ENCODE results near the gene ARHGEF26.
A peak's percentile ranks its signal among the peaks of the same experiment; 100 is the strongest.

The ARHGEF26 gene

GRCh38 chr3:154094051-154094450 lies 27.1 kb upstream of the ARHGEF26 start:
- H3K4me2 ChIP-seq = no peak overlapping the region
- 0 out of 22 replicates have a peak, but pooled peaks cover 0 to under 1% (median 0%) of the 10 kb centered on the region in 11 experiments for H3K9me3 ChIP-seq (replicated peaks in 1 of 11)
- no peak overlapping the region for H3K4me3 ChIP-seq
- H3K27me3 ChIP-seq = no peaks in the 10 kb centered on the region
- no peaks in the 10 kb centered on the region for H4K20me1 ChIP-seq
- TF ChIP-seq Cebpa-rat (IDR thresholded peaks at IDR 0.05) = no peak
- H3K9ac ChIP-seq = no peak overlapping the region
- no peaks in the 10 kb centered on the region for H3K36me3 ChIP-seq
- no peak overlapping the region for H3K27ac ChIP-seq
- H3K4me1 ChIP-seq = no peaks in the 10 kb centered on the region

DNA sequence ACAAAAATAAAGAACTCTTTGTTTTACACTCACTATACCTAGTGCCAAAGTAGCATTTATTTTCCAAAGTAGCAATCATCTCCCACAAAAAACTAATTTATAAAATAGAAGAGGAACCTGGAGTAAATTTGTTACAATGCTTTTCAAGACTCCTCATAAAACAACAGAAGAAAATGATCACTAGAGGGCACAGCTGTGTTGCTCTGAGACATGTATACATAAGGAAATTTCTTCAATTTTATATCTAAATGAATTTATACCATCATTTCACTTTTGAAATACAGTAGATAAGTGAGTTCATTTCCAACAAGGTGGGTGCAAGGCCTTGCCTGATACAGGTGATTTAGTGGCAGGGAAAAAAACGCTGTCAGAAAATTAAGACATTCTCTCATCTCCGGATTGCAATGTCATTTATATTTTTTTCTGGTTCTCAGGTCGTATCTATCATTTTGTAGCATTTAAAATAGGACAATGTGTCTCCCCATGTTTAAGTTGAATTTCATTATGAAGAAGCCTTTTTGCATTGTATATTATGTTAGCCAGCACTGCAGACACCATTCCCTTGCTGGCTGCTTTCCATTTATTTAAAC lies 25.3 kb upstream of the ARHGEF26 start:
- Histone ChIP-seq H3K27ac (no peak overlapping the region), H3K36me3 (no peaks in the 10 kb centered on the region), H3K27me3 (no peaks in the 10 kb centered on the region), H3K9me3 (replicated peaks in 1 of 11) (no peaks in the 10 kb centered on the region), H4K20me1 (no peaks in the 10 kb centered on the region), H3K4me3 (no peak overlapping the region), H3K4me2 (no peak overlapping the region), H3K4me1 (no peaks in the 10 kb centered on the region), H3K9ac (no peak overlapping the region)
- no peak for TF ChIP-seq Cebpa-rat (IDR thresholded peaks at IDR 0.05)

GRCh38 chr3:154098376-154098775 lies 22.8 kb upstream of the ARHGEF26 start:
- H3K9ac ChIP-seq = no peak overlapping the region
- TF ChIP-seq Cebpa-rat (IDR thresholded peaks at IDR 0.05) = no peak
- H3K9me3 ChIP-seq (replicated peaks in 1 of 11) = no peaks in the 10 kb centered on the region

GRCh38 chr3:154100556-154100955 lies 20.6 kb upstream of the ARHGEF26 start:
- no peak overlapping the region for H3K4me3 ChIP-seq
- no peaks in the 10 kb centered on the region for H3K36me3 ChIP-seq
- H3K9ac ChIP-seq = no peak overlapping the region
- H3K27ac ChIP-seq = no peak overlapping the region
- H3K9me3 ChIP-seq (replicated peaks in 1 of 11) = no peaks in the 10 kb centered on the region
- no peaks in the 10 kb centered on the region for H4K20me1 ChIP-seq
- H3K4me2 ChIP-seq = no peak overlapping the region
- H3K27me3 ChIP-seq = no peaks in the 10 kb centered on the region
- H3K4me1 ChIP-seq = no peaks in the 10 kb centered on the region
- no peak for TF ChIP-seq Cebpa-rat (IDR thresholded peaks at IDR 0.05)

More at GRCh38 chr3:154098376-154098775, 22.8 kb upstream of the ARHGEF26 start:
- Histone ChIP-seq H3K36me3 (no peaks in the 10 kb centered on the region), H3K4me1 (no peaks in the 10 kb centered on the region), H3K27ac (no peak overlapping the region), H3K4me3 (no peak overlapping the region), H3K27me3 (no peaks in the 10 kb centered on the region), H3K4me2 (no peak overlapping the region), H4K20me1 (no peaks in the 10 kb centered on the region)

- Histone ChIP-seq H3K36me3 (no peaks in the 10 kb centered on the region), H4K20me1 (no peaks in the 10 kb centered on the region), H3K4me1 (no peaks in the 10 kb centered on the region), H3K4me2 (no peak overlapping the region), H3K4me3 (no peak overlapping the region), H3K9me3 (replicated peaks in 1 of 11) (no peaks in the 10 kb centered on the region), H3K27ac (no peak overlapping the region), H3K27me3 (no peaks in the 10 kb centered on the region), H3K9ac (no peak overlapping the region)
- no peak for TF ChIP-seq Cebpa-rat (IDR thresholded peaks at IDR 0.05)
Observed at GRCh38 chr3:154101250-154101649, 19.9 kb upstream of the ARHGEF26 start.

DNA sequence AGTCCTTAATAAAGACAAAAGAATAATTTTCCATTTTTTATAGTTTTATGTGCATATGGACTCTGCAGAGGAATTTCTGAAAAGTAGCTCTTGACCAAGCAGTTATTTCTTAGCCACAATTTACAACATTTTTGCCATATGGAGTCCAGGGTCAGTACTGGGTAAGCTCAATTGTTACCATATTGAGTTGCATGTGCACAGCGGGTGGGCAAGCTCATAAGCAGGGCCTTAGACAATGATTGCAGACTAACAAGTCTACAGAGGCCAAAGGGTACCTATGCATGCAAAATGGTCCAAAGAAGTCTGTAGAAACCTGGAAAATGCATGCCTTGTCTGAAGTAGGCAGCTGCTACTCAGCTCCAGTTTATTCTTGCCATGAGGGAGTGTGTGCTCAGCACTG lies 19.0 kb upstream of the ARHGEF26 start:
- no peak overlapping the region for H3K9ac ChIP-seq
- no peak overlapping the region for H3K27ac ChIP-seq
- H3K36me3 ChIP-seq = no peaks in the 10 kb centered on the region
- no peaks in the 10 kb centered on the region for H3K27me3 ChIP-seq
- no peak overlapping the region for H3K4me2 ChIP-seq
- no peak for TF ChIP-seq Cebpa-rat (IDR thresholded peaks at IDR 0.05)
- H4K20me1 ChIP-seq = no peaks in the 10 kb centered on the region
- no peaks in the 10 kb centered on the region for H3K4me1 ChIP-seq
- no peaks in the 10 kb centered on the region for H3K9me3 ChIP-seq (replicated peaks in 1 of 11)
- no peak overlapping the region for H3K4me3 ChIP-seq

- no peak overlapping the region for H3K27ac ChIP-seq
- H3K9ac ChIP-seq = no peak overlapping the region
- TF ChIP-seq Cebpa-rat (IDR thresholded peaks at IDR 0.05) = no peak
- H3K4me3 ChIP-seq = no peak overlapping the region
- no peaks in the 10 kb centered on the region for H3K4me1 ChIP-seq
- no peaks in the 10 kb centered on the region for H3K9me3 ChIP-seq (replicated peaks in 1 of 11)
- H4K20me1 ChIP-seq = no peaks in the 10 kb centered on the region
- no peaks in the 10 kb centered on the region for H3K27me3 ChIP-seq
- H3K4me2 ChIP-seq = no peak overlapping the region
- H3K36me3 ChIP-seq = no peaks in the 10 kb centered on the region
Observed at GRCh38 chr3:154105218-154105975, 15.8 kb upstream of the ARHGEF26 start.

DNA sequence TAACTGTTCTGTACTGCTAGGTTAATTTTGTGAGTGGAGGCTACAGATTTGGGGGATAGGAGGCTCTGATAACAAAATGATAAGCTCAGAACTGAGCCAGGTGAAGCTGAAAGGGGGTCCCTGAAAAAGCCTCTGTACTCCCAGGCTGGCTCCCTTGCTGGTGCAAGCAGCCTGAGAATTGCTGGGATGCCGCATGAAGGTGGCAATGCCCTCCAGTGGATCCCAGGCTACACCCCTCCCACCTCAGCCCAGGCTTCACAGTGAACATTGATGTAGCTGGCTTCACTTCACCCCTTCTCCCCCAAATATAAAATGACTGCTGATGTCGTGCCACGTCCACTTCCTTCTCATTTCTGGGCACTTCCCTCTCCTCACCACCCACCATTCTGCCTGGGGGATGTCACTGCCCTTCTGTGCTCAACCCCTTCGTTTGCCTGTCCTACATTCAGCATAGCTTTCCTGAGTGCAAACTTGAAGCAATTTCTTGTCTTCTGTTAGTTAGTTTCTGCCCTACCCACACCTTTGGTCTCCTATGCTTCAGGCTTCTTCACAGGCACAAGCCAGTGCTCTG lies 9.7 kb upstream of the ARHGEF26 start:
- H3K4me2 ChIP-seq = peak overlapping the region in 1 of 11 experiments; percentile 44; a peak in 2 of 22 replicates
- no peak for TF ChIP-seq Cebpa-rat (IDR thresholded peaks at IDR 0.05)
- H3K9me3 ChIP-seq (replicated peaks in 1 of 11) = no peaks in the 10 kb centered on the region
- H3K27me3 ChIP-seq = no peaks in the 10 kb centered on the region
- H4K20me1 ChIP-seq = no peaks in the 10 kb centered on the region
- H3K4me1 ChIP-seq = peaks cover 0 to 6% (median 0%) of the 10 kb centered on the region in 10 experiments; a peak in 2 of 20 replicates
- no peak overlapping the region for H3K27ac ChIP-seq
- no peak overlapping the region for H3K9ac ChIP-seq
- H3K4me3 ChIP-seq = no peak overlapping the region
- H3K36me3 ChIP-seq = no peaks in the 10 kb centered on the region

DNA sequence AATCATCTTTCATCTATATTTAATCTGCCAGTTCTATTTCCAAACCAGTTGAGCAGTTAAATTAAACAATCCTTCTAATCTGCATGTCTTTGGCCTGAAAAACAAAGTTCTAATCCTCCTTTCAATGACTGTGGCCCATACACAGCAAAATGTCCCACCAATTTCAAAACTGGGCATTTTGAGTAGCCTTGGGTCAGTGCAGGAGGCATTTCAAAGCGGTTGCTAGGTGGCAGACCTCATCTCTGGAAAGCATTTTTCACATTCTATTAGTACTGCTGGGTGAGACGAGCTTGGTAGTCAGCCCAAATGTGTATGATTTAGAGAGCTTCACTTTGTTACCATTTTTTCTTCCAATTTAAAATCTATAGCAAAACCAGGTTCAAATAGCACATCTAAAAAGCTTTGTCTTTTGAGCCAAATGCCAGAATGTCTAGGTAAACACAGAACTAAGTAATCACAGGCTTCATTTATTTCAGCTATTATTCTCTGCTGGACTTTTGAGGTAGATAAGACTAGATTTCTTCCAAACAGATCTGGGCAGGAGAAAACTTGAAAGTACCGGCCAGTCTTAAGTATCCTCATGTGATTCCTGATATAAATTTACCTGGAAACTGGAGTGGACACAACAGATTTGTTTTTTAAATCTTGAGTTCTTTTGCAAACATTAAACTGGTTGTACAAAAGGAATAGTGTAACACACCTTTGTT lies 8.9 kb upstream of the ARHGEF26 start:
- H3K27me3 ChIP-seq = no peaks in the 10 kb centered on the region
- H3K27ac ChIP-seq = no peak overlapping the region

More for the DNA sequence above, 8.9 kb upstream of the ARHGEF26 start:
- TF ChIP-seq Cebpa-rat (IDR thresholded peaks at IDR 0.05) = no peak
- no peak overlapping the region for H3K4me2 ChIP-seq
- H4K20me1 ChIP-seq = no peaks in the 10 kb centered on the region
- no peaks in the 10 kb centered on the region for H3K9me3 ChIP-seq (replicated peaks in 1 of 11)
- H3K4me3 ChIP-seq = no peak overlapping the region
- H3K9ac ChIP-seq = no peak overlapping the region
- no peaks in the 10 kb centered on the region for H3K36me3 ChIP-seq
- H3K4me1 ChIP-seq = peaks cover 0 to 6% (median 0%) of the 10 kb centered on the region in 10 experiments; a peak in 2 of 20 replicates
